SK-N-SH (cell line): Measurements from ENCODE around the gene CPA3.

Experiments used
- POLR2AphosphoS5 ChIP-seq: IDR thresholded peaks from 2 replicates; pipeline ENCODE4 v1.6.1; 2012; ENCODE audit warnings: low read depth, low read length
- RXRA ChIP-seq: IDR thresholded peaks from 2 replicates; pipeline ENCODE4 v1.4.0; 2012; ENCODE audit warnings: low read depth, mild to moderate bottlenecking, borderline replicate concordance
- USF2 ChIP-seq: fragments of 150-350 bp; IDR thresholded peaks from 2 replicates; pipeline ENCODE4 v1.6.1; 2017; ENCODE audit warnings: antibody characterized with exemption, low read length, low read depth, borderline replicate concordance

DNA sequence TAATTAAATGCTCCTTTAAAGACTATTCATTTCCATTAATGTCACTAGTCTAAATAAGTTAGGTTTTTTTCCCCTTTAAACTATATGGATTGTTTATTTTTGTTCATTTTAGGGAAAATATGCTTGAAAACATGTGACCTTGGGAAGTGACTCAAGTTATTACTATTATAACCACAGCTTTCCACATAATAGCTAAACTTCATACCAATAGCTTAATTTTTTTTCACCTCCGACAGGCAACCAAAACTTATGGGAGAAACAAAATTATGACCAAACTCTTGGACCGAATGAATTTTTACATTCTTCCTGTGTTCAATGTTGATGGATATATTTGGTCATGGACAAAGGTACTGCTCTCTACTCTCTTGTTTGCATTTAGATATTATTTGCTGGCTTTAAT, 16.2 kb downstream of the CPA3 start:
- no peak for TF ChIP-seq USF2
- no peak for TF ChIP-seq POLR2AphosphoS5
- TF ChIP-seq RXRA: no peak
